Cardiac ventricle fibroblast (primary cell): ENCODE results near the gene ZNF747. TPM values are rescaled to one million over a fixed set of nuclear protein-coding genes. Genes with fewer than 3 reads are reported as not detected.

Experiments
- total RNA-seq: library from RNA; depleted of rRNA; stranded (reverse); fragments of >200 nt; gene quantifications from 2 replicates; pipeline ENCODE4 v1.2.3, GENCODE V29; 2015

The ZNF747 gene
- 7.8 and 10.0 TPM in 2 replicates for total RNA-seq

GRCh38 chr16:30534368-30535105 is at the start of gene ZNF747:
TSS of gene ZNF747 (minus strand) at chr16:30534858. CDS start at chr16:30534679, 179 bp downstream.

GRCh38 chr16:30571445-30572322 is 37.0 kb upstream of the ZNF747 start, which contains the start of gene ZNF688:
TSS of gene ZNF688 (minus strand) at chr16:30571714. CDS start at chr16:30571629, 85 bp downstream.

DNA sequence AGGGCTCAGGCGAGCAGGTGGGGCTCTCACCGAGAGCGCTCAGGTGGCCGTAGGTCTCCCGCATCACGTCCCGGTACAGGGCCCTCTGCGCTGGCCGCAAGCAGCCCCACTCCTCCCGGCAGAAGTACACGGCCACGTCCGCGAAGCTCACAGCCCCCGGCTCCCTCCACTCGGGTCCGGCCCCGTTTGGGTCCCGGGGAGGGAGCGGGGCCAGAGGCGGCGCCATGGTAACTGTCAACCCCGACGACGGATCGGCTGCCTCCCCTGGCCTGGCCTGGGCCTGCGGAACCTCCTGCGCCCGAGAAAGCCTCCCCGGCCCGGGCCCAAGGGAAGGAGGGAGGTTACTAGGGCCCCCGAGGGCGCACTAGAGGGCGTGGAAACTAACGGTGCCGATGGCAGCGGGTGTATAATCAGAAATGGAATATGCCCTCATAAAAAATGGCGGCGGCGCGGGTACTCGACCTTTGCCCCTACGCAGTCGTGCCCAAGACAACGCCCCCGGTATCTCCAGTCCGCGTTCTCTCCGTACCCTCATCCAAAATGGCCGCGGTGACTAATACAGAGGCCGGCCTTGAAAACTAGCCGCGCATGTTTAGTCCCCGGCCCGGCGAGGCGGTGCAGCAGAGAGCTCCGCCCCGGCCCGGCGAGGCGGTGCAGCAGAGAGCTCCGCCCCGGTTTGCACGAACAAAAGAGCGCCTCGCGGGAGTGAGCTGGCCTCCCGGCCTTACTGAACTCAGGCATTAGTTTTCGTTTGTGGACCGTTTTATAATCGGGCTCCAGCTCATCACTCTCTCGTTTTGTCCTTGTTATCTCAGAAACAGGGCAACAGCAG is 23.5 kb upstream of the ZNF747 start, which contains the start of gene ZNF764:
Gene ZNF764, minus strand, starts transcription at position 418 of the 832 bp plus-strand sequence. Its CDS starts 192 bp downstream, at position 226.

DNA sequence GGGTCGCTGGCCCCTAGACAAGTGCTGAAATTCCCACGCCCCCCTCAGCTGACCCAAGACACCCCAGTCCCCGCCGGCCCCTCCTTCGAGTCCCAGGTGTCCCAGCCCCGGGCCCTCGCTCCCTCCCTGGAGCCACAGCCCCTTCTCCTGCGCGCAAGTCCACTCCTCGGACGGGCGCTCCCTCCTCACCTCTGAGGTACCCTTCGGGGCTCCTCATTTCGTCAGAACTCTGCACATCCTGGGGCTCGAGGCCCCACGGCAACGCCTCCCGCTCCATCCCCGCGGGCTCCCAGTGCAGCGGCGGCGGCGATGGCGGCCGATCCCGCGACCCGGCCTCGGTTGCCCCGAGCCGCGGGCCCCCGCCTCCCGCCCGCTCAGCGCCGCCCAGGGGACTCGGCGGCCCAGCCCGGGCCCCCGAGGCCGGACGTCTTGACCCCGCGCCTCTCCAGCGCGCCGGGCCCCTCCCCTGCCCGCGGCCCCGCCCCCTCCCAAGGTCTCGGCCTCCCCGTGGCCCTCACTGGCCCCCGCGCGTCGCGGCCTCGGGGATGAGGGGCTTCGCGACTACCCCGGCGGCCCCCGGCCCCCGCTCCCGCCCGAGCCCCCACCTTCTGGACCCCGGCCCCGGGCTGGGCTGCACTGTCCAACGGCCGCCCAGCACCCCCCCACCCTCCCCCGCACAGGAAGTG is 8.4 kb downstream of the ZNF747 start, which contains the start of gene ZNF768:
Gene ZNF768, minus strand, starts transcription at position 430 of the 686 bp plus-strand sequence. Its CDS starts 153 bp downstream, at position 277.

Other genes with a start within 250 kb of the ZNF747 start
- 31.3 and 43.4 TPM in 2 replicates for gene CD2BP2, start 179.6 kb downstream of the ZNF747 start, total RNA-seq
- 33.1 and 39.3 TPM in 2 replicates for gene TBC1D10B, start 164.4 kb downstream of the ZNF747 start, total RNA-seq
- not detected in 2 replicates for gene MYL11, start 160.1 kb downstream of the ZNF747 start, total RNA-seq
- 0.50 TPM in 1 of 2 replicates, not detected in the other for gene SEPTIN1, start 152.3 kb downstream of the ZNF747 start, total RNA-seq
- gene ZNF48, start 139.4 kb downstream of the ZNF747 start, total RNA-seq, result 2.4 and 3.5 TPM in 2 replicates
- 28.0 and 32.5 TPM in 2 replicates for gene ZNF771, start 127.3 kb downstream of the ZNF747 start, total RNA-seq
- gene DCTPP1, start 104.8 kb downstream of the ZNF747 start, total RNA-seq, result 12.6 and 16.9 TPM in 2 replicates
- 23.2 and 25.8 TPM in 2 replicates for gene SEPHS2, start 89.0 kb downstream of the ZNF747 start, total RNA-seq
- gene ITGAL, start 62.1 kb downstream of the ZNF747 start, total RNA-seq, result not detected in 2 replicates
- gene ZNF768, start 8.3 kb downstream of the ZNF747 start, total RNA-seq, result 15.4 and 18.7 TPM in 2 replicates
- gene ZNF764, start 23.5 kb upstream of the ZNF747 start, total RNA-seq, result 7.9 and 8.9 TPM in 2 replicates
- 10.4 and 11.6 TPM in 2 replicates for gene ZNF688, start 36.9 kb upstream of the ZNF747 start, total RNA-seq
- 6.8 and 18.9 TPM in 2 replicates for gene ZNF785, start 50.8 kb upstream of the ZNF747 start, total RNA-seq
- 7.1 and 9.8 TPM in 2 replicates for gene ZNF689, start 75.5 kb upstream of the ZNF747 start, total RNA-seq
- gene PRR14, start 116.1 kb upstream of the ZNF747 start, total RNA-seq, result 16.0 and 24.8 TPM in 2 replicates
- 25.1 and 30.0 TPM in 2 replicates for gene FBRS, start 123.6 kb upstream of the ZNF747 start, total RNA-seq
- 21.4 and 34.3 TPM in 2 replicates for gene SRCAP, start 164.3 kb upstream of the ZNF747 start, total RNA-seq
- 13.2 and 17.8 TPM in 2 replicates for gene PHKG2, start 213.6 kb upstream of the ZNF747 start, total RNA-seq
- 0.62 and 0.93 TPM in 2 replicates for gene CFAP119, start 227.2 kb upstream of the ZNF747 start, total RNA-seq
- gene RNF40, start 227.5 kb upstream of the ZNF747 start, total RNA-seq, result 68.0 and 87.4 TPM in 2 replicates